Neuronal stem cell (in vitro differentiated cells): ENCODE data around the gene C1orf35.

Experiments
- DNase-seq: peaks from one replicate; pipeline ENCODE4 v3.0.0-alpha.2; 2013; ENCODE audit warnings: low spot score
- H2AFZ ChIP-seq: one replicate; pipeline ENCODE4 v1.6.1; 2013; ENCODE audit warnings: mild to moderate bottlenecking, low read length, inconsistent platforms
- H2AK5ac ChIP-seq: 2 replicates; pipeline ENCODE4 v1.6.1; 2013; ENCODE audit warnings: low read depth, mild to moderate bottlenecking, inconsistent platforms, low read length, moderate library complexity, mixed read lengths
- H2BK120ac ChIP-seq: 2 replicates; pipeline ENCODE4 v1.6.1; 2013; ENCODE audit warnings: low read depth, mild to moderate bottlenecking, inconsistent platforms, low read length, moderate library complexity, mixed read lengths
- H2BK12ac ChIP-seq: one replicate; pipeline ENCODE4 v1.6.1; 2013; ENCODE audit warnings: low read length, inconsistent platforms
- H2BK15ac ChIP-seq: 2 replicates; pipeline ENCODE4 v1.6.1; 2013; ENCODE audit warnings: mild to moderate bottlenecking, low read length, inconsistent platforms, mixed read lengths
- H2BK5ac ChIP-seq: one replicate; pipeline ENCODE4 v1.6.1; 2013; ENCODE audit warnings: inconsistent platforms, mild to moderate bottlenecking, low read length, moderate library complexity
- H3K14ac ChIP-seq: one replicate; pipeline ENCODE4 v1.6.1; 2013; ENCODE audit warnings: low read length, inconsistent platforms
- H3K18ac ChIP-seq: 2 replicates; pipeline ENCODE4 v1.6.1; 2013; ENCODE audit warnings: low read length, inconsistent platforms
- H3K23ac ChIP-seq: 2 replicates; pipeline ENCODE4 v1.6.1; 2013; ENCODE audit warnings: low read depth, mild to moderate bottlenecking, mixed read lengths, low read length, inconsistent platforms; ENCODE audit not compliant: poor library complexity
- H3K27ac ChIP-seq: replicated peaks from 3 replicates; pipeline ENCODE4 v1.5.1; 2013; ENCODE audit warnings: low read length, inconsistent platforms
- H3K27me3 ChIP-seq, 3 experiments: 2 replicates each; pipeline ENCODE4 v1.6.1; 2013; ENCODE audit warnings: low read length in 3 of 3, mild to moderate bottlenecking in 2 of 3, inconsistent platforms in 1 of 3, low read depth in 1 of 3, mixed read lengths in 1 of 3, moderate library complexity in 1 of 3; ENCODE audit not compliant: control insufficient read depth in 3 of 3, insufficient read depth in 3 of 3
- H3K36me3 ChIP-seq, 2 donors: replicated peaks in 1 of 2; 2 replicates each; pipeline ENCODE4 v1.6.1; 2013; ENCODE audit warnings: low read length in 2 of 2; ENCODE audit not compliant: control insufficient read depth in 2 of 2, insufficient read depth in 2 of 2
- H3K4ac ChIP-seq: 2 replicates; pipeline ENCODE4 v1.6.1; 2013; ENCODE audit warnings: inconsistent platforms, mild to moderate bottlenecking, low read length, moderate library complexity
- H3K4me1 ChIP-seq, 2 donors: 1 replicate in 1 of 2; 2 replicates in 1 of 2; pipeline ENCODE4 v1.6.1; 2013; ENCODE audit warnings: low read length in 2 of 2, low read depth in 1 of 2; ENCODE audit not compliant: control insufficient read depth in 2 of 2, insufficient read depth in 1 of 2
- H3K4me2 ChIP-seq: one replicate; pipeline ENCODE4 v1.6.1; 2013; ENCODE audit warnings: mild to moderate bottlenecking, low read length, inconsistent platforms; ENCODE audit not compliant: insufficient read depth, poor library complexity, severe bottlenecking
- H3K4me3 ChIP-seq, 2 donors: 2 replicates each; pipeline ENCODE4 v1.5.1; 2013; ENCODE audit warnings: low read length in 2 of 2, mild to moderate bottlenecking in 2 of 2, inconsistent platforms in 1 of 2, moderate library complexity in 1 of 2
- H3K79me1 ChIP-seq: one replicate; pipeline ENCODE4 v1.6.1; 2013; ENCODE audit warnings: low read depth, mild to moderate bottlenecking, inconsistent platforms, low read length, moderate library complexity
- H3K9ac ChIP-seq: one replicate; pipeline ENCODE4 v1.6.1; 2013; ENCODE audit warnings: mild to moderate bottlenecking, low read depth, low read length, inconsistent platforms; ENCODE audit not compliant: poor library complexity
- H3K9me3 ChIP-seq, 2 donors: replicated peaks in 1 of 2; 2 replicates each; pipeline versions ENCODE3 to v1.6.1; 2013; ENCODE audit warnings: low read length in 2 of 2, mild to moderate bottlenecking in 2 of 2, inconsistent platforms in 1 of 2, low read depth in 1 of 2, mixed read lengths in 1 of 2, moderate library complexity in 1 of 2; ENCODE audit not compliant: control insufficient read depth in 2 of 2, insufficient read depth in 1 of 2
- H4K8ac ChIP-seq: one replicate; pipeline ENCODE4 v1.6.1; 2013; ENCODE audit warnings: low read depth, mild to moderate bottlenecking, inconsistent platforms, low read length, moderate library complexity
- H4K91ac ChIP-seq: one replicate; pipeline ENCODE4 v1.6.1; 2013; ENCODE audit warnings: low read length, low read depth, mild to moderate bottlenecking, inconsistent platforms; ENCODE audit not compliant: poor library complexity
- WGBS, 2 donors: extraction: QIAGEN DNeasy Blood & Tissue Kit; methylation state at CpG; one replicate each; pipeline ENCODE4 v1.1.7; 2013; ENCODE audit warnings: missing lambda C conversion rate in 2 of 2, mixed read lengths in 1 of 2; ENCODE audit not compliant: insufficient read length in 2 of 2, insufficient replicate concordance in 1 of 2; ENCODE audit errors: extremely low coverage in 2 of 2; 5-methylcytosine and 5-hydroxymethylcytosine counted together

The C1orf35 gene

GRCh38 chr1:228064741-228065542 is 38.2 kb downstream of the C1orf35 start:
- no peak overlapping the region for H3K4ac ChIP-seq
- H4K8ac ChIP-seq, result no peak overlapping the region
- peaks cover 6 to 86% (median 53%) of the 10 kb centered on the region in 3 experiments for H3K27me3 ChIP-seq
- H2BK5ac ChIP-seq, result no peak overlapping the region
- no peak overlapping the region for H2BK12ac ChIP-seq
- no peak overlapping the region for H3K27ac ChIP-seq
- H3K18ac ChIP-seq, result peak overlapping the region; percentile 64
- WGBS, 2 donors, result no CpG with 5 or more reads among the region's 15 CpGs
- H2AFZ ChIP-seq, result no peak overlapping the region
- H3K4me1 ChIP-seq, result peaks cover 0 to 3% of the 10 kb centered on the region in 2 donors
- H2AK5ac ChIP-seq, result peak overlapping the region; percentile 84
- no peak overlapping the region for H3K4me2 ChIP-seq
- H4K91ac ChIP-seq, result no peak overlapping the region
- H2BK15ac ChIP-seq, result no peak overlapping the region
- H2BK120ac ChIP-seq, result no peak overlapping the region
- no peaks in the 10 kb centered on the region for H3K79me1 ChIP-seq
- no peaks in the 10 kb centered on the region for H3K36me3 ChIP-seq
- H3K23ac ChIP-seq, result no peak overlapping the region
- peak overlapping the region; percentile 71 for H3K14ac ChIP-seq
- no peak for DNase-seq
- H3K9ac ChIP-seq, result no peak overlapping the region
- H3K4me3 ChIP-seq, result no peak overlapping the region
- peaks cover 0 to 1% of the 10 kb centered on the region in 2 donors for H3K9me3 ChIP-seq

- Histone ChIP-seq H3K36me3 (no peaks in the 10 kb centered on the region), H4K91ac (no peak overlapping the region), H3K14ac (no peak overlapping the region), H2AK5ac (no peak overlapping the region), H4K8ac (no peak overlapping the region), H2BK15ac (peak overlapping the region; percentile 26), H2BK5ac (no peak overlapping the region), H3K9ac (no peak overlapping the region), H3K4me3 (no peak overlapping the region), H3K9me3 (peaks cover 0 to 2% of the 10 kb centered on the region in 2 donors), H3K79me1 (no peaks in the 10 kb centered on the region), H3K4me1 (peaks cover 0 to 3% of the 10 kb centered on the region in 2 donors), H2AFZ (no peak overlapping the region), H3K27me3 (peaks cover 6 to 87% (median 54%) of the 10 kb centered on the region in 3 experiments), H2BK12ac (no peak overlapping the region), H3K4ac (no peak overlapping the region), H3K4me2 (no peak overlapping the region), H3K27ac (no peak overlapping the region), H3K23ac (no peak overlapping the region), H2BK120ac (no peak overlapping the region), H3K18ac (no peak overlapping the region)
- DNase-seq, result no peak
- no CpG with 5 or more reads among the region's 8 CpGs for WGBS, 2 donors
These were observed 38.8 kb downstream of the C1orf35 start for GRCh38 chr1:228064296-228064695.

- no peak overlapping the region for H2BK5ac ChIP-seq
- no peak for DNase-seq
- no peak overlapping the region for H4K8ac ChIP-seq
- no peak overlapping the region for H4K91ac ChIP-seq
- no peak overlapping the region for H2BK120ac ChIP-seq
- H2AFZ ChIP-seq, result no peak overlapping the region
- H3K9me3 ChIP-seq, result peaks cover 5 to 8% of the 10 kb centered on the region in 2 donors
- H3K4me3 ChIP-seq, result no peak overlapping the region
- no CpG with 5 or more reads among the region's 15 CpGs for WGBS, 2 donors
- H2BK12ac ChIP-seq, result no peak overlapping the region
- H3K27ac ChIP-seq, result no peak overlapping the region
- no peak overlapping the region for H3K23ac ChIP-seq
- H3K14ac ChIP-seq, result peak overlapping the region; percentile 40
- peaks cover 9 to 88% (median 54%) of the 10 kb centered on the region in 3 experiments for H3K27me3 ChIP-seq
- no peak overlapping the region for H2BK15ac ChIP-seq
- H2AK5ac ChIP-seq, result peak overlapping the region; percentile 53
- H3K4me2 ChIP-seq, result no peak overlapping the region
- no peaks in the 10 kb centered on the region for H3K36me3 ChIP-seq
- no peak overlapping the region for H3K4ac ChIP-seq
- no peak overlapping the region for H3K9ac ChIP-seq
- peaks cover 2% of the 10 kb centered on the region for H3K79me1 ChIP-seq
- peaks cover 0 to 3% of the 10 kb centered on the region in 2 donors for H3K4me1 ChIP-seq
- H3K18ac ChIP-seq, result peak overlapping the region; percentile 49
These were observed 39.6 kb downstream of the C1orf35 start for GRCh38 chr1:228063251-228064191.

GRCh38 chr1:228062812-228063211 is 40.3 kb downstream of the C1orf35 start:
- Histone ChIP-seq H3K9ac (no peak overlapping the region), H2BK5ac (no peak overlapping the region), H2BK12ac (no peak overlapping the region), H3K18ac (peak overlapping the region; percentile 85), H3K4me2 (no peak overlapping the region), H3K79me1 (peaks cover 2% of the 10 kb centered on the region), H3K36me3 (no peaks in the 10 kb centered on the region), H3K27me3 (peaks cover 7 to 88% (median 53%) of the 10 kb centered on the region in 3 experiments), H3K9me3 (peaks cover 8 to 12% of the 10 kb centered on the region in 2 donors), H3K4me3 (no peak overlapping the region), H3K4me1 (peaks cover 0 to 3% of the 10 kb centered on the region in 2 donors), H2BK15ac (no peak overlapping the region), H3K23ac (peak overlapping the region; percentile 39), H3K14ac (peak overlapping the region; percentile 23), H4K8ac (no peak overlapping the region), H3K4ac (no peak overlapping the region), H3K27ac (no peak overlapping the region), H2AK5ac (peak overlapping the region; percentile 53), H2AFZ (no peak overlapping the region), H2BK120ac (no peak overlapping the region), H4K91ac (no peak overlapping the region)
- no peak for DNase-seq
- no CpG with 5 or more reads among the region's 4 CpGs for WGBS, 2 donors
